ENCODE data around the gene ANKRD53.
"Not testable (repeated sequence)": the region's sequence is repeated elsewhere in the genome, so short reads cannot be mapped to it uniquely, and the experiment has no call there.

ANKRD53 gene

GRCh38 chr2:71019989-71020388 is 41.6 kb downstream of the ANKRD53 start:
- not testable (repeated sequence) for DNase-seq

DNA sequence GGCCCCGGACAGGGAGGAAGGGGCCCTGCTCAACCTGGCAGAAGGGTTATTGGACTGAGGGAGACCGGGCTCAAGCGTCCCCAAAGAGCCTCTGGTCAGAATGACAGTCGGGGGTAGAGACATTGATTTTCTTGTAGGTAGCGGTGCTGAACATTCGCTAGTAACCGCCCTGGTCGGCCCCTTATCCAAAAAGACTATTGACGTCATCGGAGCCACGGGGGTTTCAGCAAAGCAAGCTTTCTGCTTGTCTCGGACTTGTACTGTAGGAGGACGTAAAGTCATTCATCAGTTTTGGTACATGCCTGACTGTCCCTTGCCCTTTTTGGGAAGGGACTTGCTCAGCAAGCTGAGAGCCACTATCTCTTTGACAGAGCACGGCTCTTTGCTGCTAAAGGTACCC is 43.0 kb downstream of the ANKRD53 start:
- DNase-seq: not testable (repeated sequence)

- not testable (repeated sequence) for DNase-seq
Observed at GRCh38 chr2:71023553-71024243, 45.3 kb downstream of the ANKRD53 start.
